SK-N-SH treated with all-trans-retinoic acid at 6 μM for 48 hours (cell line): Measurements from ENCODE around the gene SBSN.

Experiments
- OSR1 ChIP-seq: fragments of 250-450 bp; sonication (Bioruptor Pico); IDR thresholded peaks from 2 replicates; pipeline ENCODE4 v1.8.0; 2022; ENCODE audit warnings: moderate library complexity, mild to moderate bottlenecking, inconsistent platforms
- ZFP30 ChIP-seq: fragments of 450-650 bp; formaldehyde crosslinking; IDR thresholded peaks from 2 replicates; pipeline ENCODE4 v1.5.0; 2022; ENCODE audit warnings: mild to moderate bottlenecking, moderate library complexity

DNA sequence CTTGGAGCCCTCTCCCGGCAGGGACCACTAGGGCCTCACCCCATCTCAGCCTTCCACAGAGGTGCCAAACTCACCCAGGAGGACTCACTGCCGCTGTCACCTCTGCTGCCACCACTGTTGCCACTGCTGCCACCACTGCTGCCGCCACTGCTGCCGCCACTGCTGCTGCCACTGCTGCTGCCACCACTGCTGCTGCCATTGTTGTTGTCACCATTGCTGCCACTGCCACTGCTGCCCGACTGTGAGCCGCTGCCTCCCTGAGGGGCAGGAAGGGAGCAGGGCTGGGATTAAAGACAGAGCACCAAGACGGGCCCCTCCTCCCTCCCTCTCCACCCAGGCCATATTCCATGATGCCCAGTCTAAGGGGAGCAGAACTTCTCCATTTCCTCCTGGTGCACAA lies 16.8 kb downstream of the SBSN start:
- TF ChIP-seq ZFP30 (CRISPR knock-in tag) = no peak
- TF ChIP-seq OSR1 (CRISPR knock-in tag) = no peak
